T follicular helper cell (primary cell): ENCODE results near the gene PANK4.

ENCODE experiments used
- DNase-seq: peaks from one replicate; pipeline ENCODE4 v3.0.0-alpha.2; 2020; ENCODE audit warnings: low read depth

PANK4 gene

GRCh38 chr1:2512862-2513421, 13.5 kb downstream of the PANK4 start:
- DNase-seq = no peak

GRCh38 chr1:2510366-2511155, 15.8 kb downstream of the PANK4 start:
- DNase-seq = no peak

- no peak for DNase-seq
Observed at GRCh38 chr1:2509589-2509988, 16.8 kb downstream of the PANK4 start.

- DNase-seq = no peak
Observed at GRCh38 chr1:2508751-2509150, 17.6 kb downstream of the PANK4 start.

- no peak for DNase-seq
Observed at GRCh38 chr1:2508180-2508579, 18.2 kb downstream of the PANK4 start.

- no peak for DNase-seq
Observed at GRCh38 chr1:2507744-2508155, 18.6 kb downstream of the PANK4 start.

GRCh38 chr1:2506901-2507565, 19.4 kb downstream of the PANK4 start:
- DNase-seq = no peak

- DNase-seq = no peak
Observed at GRCh38 chr1:2506007-2506860, 20.2 kb downstream of the PANK4 start.

GRCh38 chr1:2505461-2505994, 20.9 kb downstream of the PANK4 start:
- DNase-seq = no peak

- DNase-seq = no peak
Observed at GRCh38 chr1:2504949-2505272, 21.5 kb downstream of the PANK4 start.

GRCh38 chr1:2504225-2504948, 22.0 kb downstream of the PANK4 start:
- no peak for DNase-seq

- DNase-seq = no peak
Observed at GRCh38 chr1:2503554-2504224, 22.7 kb downstream of the PANK4 start.

GRCh38 chr1:2502661-2503553, 23.5 kb downstream of the PANK4 start:
- DNase-seq = no peak

- no peak for DNase-seq
Observed at GRCh38 chr1:2502210-2502609, 24.2 kb downstream of the PANK4 start.

- no peak for DNase-seq
Observed at GRCh38 chr1:2501820-2502119, 24.6 kb downstream of the PANK4 start.

GRCh38 chr1:2501041-2501819, 25.2 kb downstream of the PANK4 start:
- no peak for DNase-seq

- DNase-seq = no peak
Observed at GRCh38 chr1:2499986-2500596, 26.3 kb downstream of the PANK4 start.

GRCh38 chr1:2499260-2499659, 27.1 kb downstream of the PANK4 start:
- DNase-seq = no peak

- DNase-seq = no peak
Observed at GRCh38 chr1:2498648-2499047, 27.7 kb downstream of the PANK4 start.
